IMR-90 (cell line): Measurements from ENCODE around the gene EFHC2.

ENCODE experiments used
- CEBPB ChIP-seq: IDR thresholded peaks from 2 replicates; pipeline ENCODE4 v1.6.1; 2012; ENCODE audit warnings: low read depth, low read length, improper control_type of control experiment
- ELK1 ChIP-seq: fragments of 150-350 bp; IDR thresholded peaks from 2 replicates; pipeline ENCODE4 v1.6.1; 2016; ENCODE audit warnings: low read depth, mild to moderate bottlenecking, low read length, moderate library complexity, borderline replicate concordance
- FOS ChIP-seq: fragments of 150-350 bp; IDR thresholded peaks from 2 replicates; pipeline ENCODE4 v1.6.1; 2016; ENCODE audit warnings: low read depth, low read length
- MAFK ChIP-seq: IDR thresholded peaks from 2 replicates; pipeline ENCODE4 v1.6.1; 2012; ENCODE audit warnings: low read depth, low read length, improper control_type of control experiment
- MAZ ChIP-seq: IDR thresholded peaks from 2 replicates; pipeline ENCODE4 v1.6.1; 2012; ENCODE audit warnings: low read depth, mild to moderate bottlenecking, low read length, improper control_type of control experiment, moderate library complexity, borderline replicate concordance
- MXI1 ChIP-seq: IDR thresholded peaks from 2 replicates; pipeline ENCODE4 v1.6.1; 2012; ENCODE audit warnings: low read depth, mild to moderate bottlenecking, low read length, moderate library complexity, borderline replicate concordance
- POLR2A ChIP-seq: IDR thresholded peaks from 2 replicates; pipeline ENCODE4 v1.6.1; 2012; ENCODE audit warnings: mild to moderate bottlenecking, low read depth, low read length
- RAD21 ChIP-seq: IDR thresholded peaks from 2 replicates; pipeline ENCODE4 v1.6.1; 2012; ENCODE audit warnings: low read length, improper control_type of control experiment
- RCOR1 ChIP-seq: IDR thresholded peaks from 2 replicates; pipeline ENCODE4 v1.6.1; 2012; ENCODE audit warnings: mild to moderate bottlenecking, low read length, improper control_type of control experiment; ENCODE audit not compliant: insufficient replicate concordance
- SMC3 ChIP-seq: fragments of 150-350 bp; IDR thresholded peaks from 2 replicates; pipeline ENCODE4 v1.6.1; 2016; ENCODE audit warnings: low read depth, mild to moderate bottlenecking, antibody characterized with exemption, low read length, moderate library complexity
- TF ChIP-seq, protein P1 (sequence below): conservative IDR thresholded peaks from 2 replicates; pipeline ENCODE4 v1.5.1; 2012; ENCODE audit warnings: mild to moderate bottlenecking, low read depth, low read length, improper control_type of control experiment

DNA sequence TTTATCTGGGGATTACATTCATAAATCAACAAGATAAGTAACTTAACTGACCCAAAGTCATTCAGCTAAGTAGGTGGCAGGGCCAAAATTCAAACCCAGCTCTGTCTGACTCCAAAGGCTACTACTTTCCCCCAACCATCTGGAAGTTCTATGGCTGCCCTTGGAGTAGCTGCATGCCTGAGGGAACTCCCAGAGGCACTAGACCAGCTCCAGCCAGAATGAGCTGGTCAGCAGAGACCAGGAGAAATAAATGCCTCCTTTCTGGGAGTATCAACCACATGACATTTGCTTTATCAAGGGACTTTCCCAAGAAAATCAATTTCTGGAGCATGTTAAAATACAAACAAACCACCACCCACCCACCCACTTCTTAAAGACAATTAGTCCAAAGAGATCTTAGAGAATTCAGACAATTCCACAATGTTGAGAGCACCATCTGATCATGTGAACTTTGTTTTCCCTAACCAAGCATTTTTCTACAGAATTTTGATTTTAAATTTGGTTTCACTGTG lies 180.5 kb downstream of the EFHC2 start:
- no peak for TF ChIP-seq POLR2A
- TF ChIP-seq RAD21 = no peak
- TF ChIP-seq, protein P1, sequence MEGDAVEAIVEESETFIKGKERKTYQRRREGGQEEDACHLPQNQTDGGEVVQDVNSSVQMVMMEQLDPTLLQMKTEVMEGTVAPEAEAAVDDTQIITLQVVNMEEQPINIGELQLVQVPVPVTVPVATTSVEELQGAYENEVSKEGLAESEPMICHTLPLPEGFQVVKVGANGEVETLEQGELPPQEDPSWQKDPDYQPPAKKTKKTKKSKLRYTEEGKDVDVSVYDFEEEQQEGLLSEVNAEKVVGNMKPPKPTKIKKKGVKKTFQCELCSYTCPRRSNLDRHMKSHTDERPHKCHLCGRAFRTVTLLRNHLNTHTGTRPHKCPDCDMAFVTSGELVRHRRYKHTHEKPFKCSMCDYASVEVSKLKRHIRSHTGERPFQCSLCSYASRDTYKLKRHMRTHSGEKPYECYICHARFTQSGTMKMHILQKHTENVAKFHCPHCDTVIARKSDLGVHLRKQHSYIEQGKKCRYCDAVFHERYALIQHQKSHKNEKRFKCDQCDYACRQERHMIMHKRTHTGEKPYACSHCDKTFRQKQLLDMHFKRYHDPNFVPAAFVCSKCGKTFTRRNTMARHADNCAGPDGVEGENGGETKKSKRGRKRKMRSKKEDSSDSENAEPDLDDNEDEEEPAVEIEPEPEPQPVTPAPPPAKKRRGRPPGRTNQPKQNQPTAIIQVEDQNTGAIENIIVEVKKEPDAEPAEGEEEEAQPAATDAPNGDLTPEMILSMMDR = no peak
- TF ChIP-seq MXI1 = no peak
- TF ChIP-seq MAFK = no peak
- no peak for TF ChIP-seq FOS
- no peak for TF ChIP-seq MAZ
- TF ChIP-seq RCOR1 = no peak
- no peak for TF ChIP-seq ELK1
- no peak for TF ChIP-seq SMC3
- TF ChIP-seq CEBPB = no peak
